Activated B cell treated with CpG ODN at 0.5 μM for 24 hours (primary cell): ENCODE results near the gene DLG1. TPM values are rescaled to one million over a fixed set of nuclear protein-coding genes. Genes with fewer than 3 reads are reported as not detected.
A peak's percentile ranks its signal among the peaks of the same experiment; 100 is the strongest.

Experiments used
- ATAC-seq: fragments of 200-7000 bp; cut with Tn5 transposase; one replicate; pipeline ENCODE4 v1.10.0; 2021; ENCODE audit warnings: low read depth, mild to moderate bottlenecking, moderate library complexity
- CTCF ChIA-PET: fragments of 350-600 bp; sonication (Branson Sonifier 250); formaldehyde crosslinking; loops from one replicate; lab custom pipeline; 2021; ENCODE audit warnings: antibody characterized with exemption; lab: Charles Lee
- POLR2A ChIA-PET: fragments of 350-600 bp; sonication (Branson Sonifier 250); formaldehyde crosslinking; loops from one replicate; lab custom pipeline; 2021; ENCODE audit warnings: antibody characterized with exemption; lab: Charles Lee
- DNase-seq: peaks from one replicate; pipeline ENCODE4 v3.0.0; 2022
- H3K27ac Mint-ChIP-seq: one replicate; pipeline ENCODE4 v1.8.0; 2020; ENCODE audit warnings: mixed read lengths
- H3K27me3 Mint-ChIP-seq: one replicate; pipeline ENCODE4 v1.8.0; 2021; ENCODE audit warnings: mixed read lengths
- H3K36me3 Mint-ChIP-seq: one replicate; pipeline ENCODE4 v1.8.0; 2021; ENCODE audit warnings: low read depth, mixed read lengths
- H3K4me1 Mint-ChIP-seq: one replicate; pipeline ENCODE4 v1.8.0; 2021; ENCODE audit warnings: mixed read lengths
- H3K4me3 Mint-ChIP-seq: one replicate; pipeline ENCODE4 v1.8.0; 2020; ENCODE audit warnings: mild to moderate bottlenecking, mixed read lengths
- H3K9me3 Mint-ChIP-seq: one replicate; pipeline ENCODE4 v1.8.0; 2020; ENCODE audit warnings: mixed read lengths
- intact Hi-C: fragments of 100-400 bp; cut with micrococcal nuclease; formaldehyde crosslinking; loops from one replicate; pipeline ENCODE4 v1.15.1; 2024
- total RNA-seq: library from RNA; stranded (reverse); gene quantifications from 2 replicates; pipeline ENCODE4 v1.2.3, GENCODE V29; 2022
- TF ChIP-seq, protein P1 (sequence below): fragments of 200-600 bp; IDR thresholded peaks from one replicate; pipeline ENCODE4 v1.8.0; 2022; ENCODE audit warnings: antibody characterized with exemption, mild to moderate bottlenecking

DLG1 gene
- total RNA-seq, 1 donor from 2014 or later = 102 TPM

- POLR2A ChIA-PET = no interaction called here
- no peak overlapping the region for H3K4me3 Mint-ChIP-seq
- no peak overlapping the region for H3K27ac Mint-ChIP-seq
- H3K36me3 Mint-ChIP-seq = peaks cover 55% of the 10 kb centered on the region
- TF ChIP-seq, protein P1, sequence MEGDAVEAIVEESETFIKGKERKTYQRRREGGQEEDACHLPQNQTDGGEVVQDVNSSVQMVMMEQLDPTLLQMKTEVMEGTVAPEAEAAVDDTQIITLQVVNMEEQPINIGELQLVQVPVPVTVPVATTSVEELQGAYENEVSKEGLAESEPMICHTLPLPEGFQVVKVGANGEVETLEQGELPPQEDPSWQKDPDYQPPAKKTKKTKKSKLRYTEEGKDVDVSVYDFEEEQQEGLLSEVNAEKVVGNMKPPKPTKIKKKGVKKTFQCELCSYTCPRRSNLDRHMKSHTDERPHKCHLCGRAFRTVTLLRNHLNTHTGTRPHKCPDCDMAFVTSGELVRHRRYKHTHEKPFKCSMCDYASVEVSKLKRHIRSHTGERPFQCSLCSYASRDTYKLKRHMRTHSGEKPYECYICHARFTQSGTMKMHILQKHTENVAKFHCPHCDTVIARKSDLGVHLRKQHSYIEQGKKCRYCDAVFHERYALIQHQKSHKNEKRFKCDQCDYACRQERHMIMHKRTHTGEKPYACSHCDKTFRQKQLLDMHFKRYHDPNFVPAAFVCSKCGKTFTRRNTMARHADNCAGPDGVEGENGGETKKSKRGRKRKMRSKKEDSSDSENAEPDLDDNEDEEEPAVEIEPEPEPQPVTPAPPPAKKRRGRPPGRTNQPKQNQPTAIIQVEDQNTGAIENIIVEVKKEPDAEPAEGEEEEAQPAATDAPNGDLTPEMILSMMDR = no peak
- DNase-seq (no peak), ATAC-seq (no peak)
- H3K9me3 Mint-ChIP-seq = no peaks in the 10 kb centered on the region
- intact Hi-C loops = no loop called here
- H3K4me1 Mint-ChIP-seq = no peaks in the 10 kb centered on the region
- H3K27me3 Mint-ChIP-seq = no peaks in the 10 kb centered on the region
- CTCF ChIA-PET = no interaction called here
These were observed 193.7 kb downstream of the DLG1 start for GRCh38 chr3:197104738-197105137.

GRCh38 chr3:197103766-197104165, 194.6 kb downstream of the DLG1 start:
- DNase-seq = no peak
- no peak for ATAC-seq
- Mint-ChIP-seq H3K27me3 (no peaks in the 10 kb centered on the region), H3K36me3 (peaks cover 55% of the 10 kb centered on the region), H3K4me1 (no peaks in the 10 kb centered on the region), H3K9me3 (no peaks in the 10 kb centered on the region), H3K4me3 (no peak overlapping the region), H3K27ac (no peak overlapping the region)
- intact Hi-C loops = no loop called here
- TF ChIP-seq, protein P1 = no peak
- POLR2A ChIA-PET = no interaction called here
- CTCF ChIA-PET = no interaction called here

GRCh38 chr3:197093871-197094270, 204.5 kb downstream of the DLG1 start:
- Mint-ChIP-seq H3K36me3 (peaks cover 35% of the 10 kb centered on the region), H3K4me3 (no peak overlapping the region), H3K27ac (no peak overlapping the region), H3K4me1 (peaks cover 7% of the 10 kb centered on the region), H3K9me3 (no peaks in the 10 kb centered on the region), H3K27me3 (no peaks in the 10 kb centered on the region)
- ATAC-seq (no peak), DNase-seq (no peak)
- TF ChIP-seq, protein P1 = no peak
- intact Hi-C loops = no loop called here
- ChIA-PET POLR2A (no interaction called here), CTCF (no interaction called here)

- DNase-seq = no peak
- ATAC-seq = peak; percentile 68
- H3K36me3 Mint-ChIP-seq = peaks cover 34% of the 10 kb centered on the region
- ChIA-PET CTCF (no interaction called here), POLR2A (interaction anchor here (0.6 kb wide), 2 partner anchors 16 to 249 kb away, joined by 4 to 5 read pairs; no protein-coding TSS in a partner anchor)
- H3K9me3 Mint-ChIP-seq = no peaks in the 10 kb centered on the region
- TF ChIP-seq, protein P1 = no peak
- intact Hi-C loops = no loop called here
- peaks cover 23% of the 10 kb centered on the region for H3K4me1 Mint-ChIP-seq
- H3K27ac Mint-ChIP-seq = peak overlapping the region; percentile 56
- H3K27me3 Mint-ChIP-seq = no peaks in the 10 kb centered on the region
- H3K4me3 Mint-ChIP-seq = no peak overlapping the region
These were observed 210.0 kb downstream of the DLG1 start for GRCh38 chr3:197088370-197088769.

- intact Hi-C loops = no loop called here
- no peak overlapping the region for H3K27ac Mint-ChIP-seq
- no peaks in the 10 kb centered on the region for H3K27me3 Mint-ChIP-seq
- DNase-seq (no peak), ATAC-seq (no peak)
- TF ChIP-seq, protein P1 = no peak
- ChIA-PET POLR2A (no interaction called here), CTCF (no interaction called here)
- H3K9me3 Mint-ChIP-seq = no peaks in the 10 kb centered on the region
- H3K4me1 Mint-ChIP-seq = peaks cover 23% of the 10 kb centered on the region
- peaks cover 42% of the 10 kb centered on the region for H3K36me3 Mint-ChIP-seq
- H3K4me3 Mint-ChIP-seq = no peak overlapping the region
These were observed 213.3 kb downstream of the DLG1 start for GRCh38 chr3:197085137-197085536.
